Frontal cortex (tissue), 4 donors: ENCODE results near the gene SLC7A7. TPM values are rescaled to one million over a fixed set of nuclear protein-coding genes. Genes with fewer than 3 reads are reported as not detected.
"Not testable (repeated sequence)": the region's sequence is repeated elsewhere in the genome, so short reads cannot be mapped to it uniquely, and the experiment has no call there.

ENCODE experiments used
- DNase-seq, 2 donors: peaks; one replicate each; pipeline ENCODE4 v3.0.0; 2012; ENCODE audit warnings: low spot score in 2 of 2
- FAIRE-seq: peaks from 2 replicates; lab custom pipeline; 2012; peaks lifted over from hg19 to GRCh38; lab: Jason Lieb, UNC
- total RNA-seq: library from RNA; depleted of rRNA; stranded (reverse); fragments of >200 nt; gene quantifications from one replicate; pipeline ENCODE4 v1.2.3, GENCODE V29; 2014
- donor health status: control.
- donor health status: control.
- donor health status: control.

The SLC7A7 gene
- total RNA-seq, 1 donor from 2014 or later, result 2.0 TPM

- DNase-seq (no peak), FAIRE-seq (no peak)
Measured at GRCh38 chr14:22796087-22796707, 19.0 kb downstream of the SLC7A7 start.

DNA sequence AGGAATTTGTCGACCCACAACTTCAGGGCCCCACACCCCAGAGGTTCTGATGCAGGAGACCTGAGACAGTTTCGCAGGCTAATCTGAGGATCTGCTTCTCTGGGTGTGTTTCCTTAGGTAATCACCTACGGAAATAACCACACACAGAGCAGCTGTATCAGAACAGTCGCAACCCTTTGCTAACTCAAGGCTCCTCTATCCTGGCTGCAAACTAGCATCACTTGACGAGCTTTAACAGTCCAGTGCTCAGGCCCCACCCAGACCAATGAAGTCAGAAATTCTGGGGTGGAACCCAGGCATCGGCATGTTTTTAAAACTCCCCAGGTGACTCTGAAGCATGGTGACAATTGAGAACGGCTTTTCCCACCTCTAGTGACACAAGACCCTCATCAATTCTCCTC lies 20.7 kb downstream of the SLC7A7 start:
- FAIRE-seq (no peak), DNase-seq (no peak)

DNA sequence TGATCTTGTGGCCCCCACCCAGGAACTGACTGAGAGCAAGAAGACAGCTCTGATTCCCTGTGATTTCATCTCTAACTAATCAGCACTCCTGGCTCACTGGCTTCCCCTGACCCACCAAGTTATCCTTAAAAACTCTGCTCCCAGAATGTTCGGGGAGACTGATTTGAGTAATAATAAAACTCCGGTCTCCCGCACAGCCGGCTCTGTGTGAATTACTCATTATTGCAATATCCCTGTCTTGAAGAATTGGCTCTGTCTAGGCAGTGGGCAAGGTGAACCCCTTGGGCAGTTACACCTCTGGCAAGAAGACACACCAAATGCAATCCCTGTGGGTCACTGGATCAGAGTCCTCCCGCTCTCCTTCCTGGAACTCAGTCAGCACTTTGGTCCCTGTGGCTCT lies 21.3 kb downstream of the SLC7A7 start:
- FAIRE-seq, result no peak

DNA sequence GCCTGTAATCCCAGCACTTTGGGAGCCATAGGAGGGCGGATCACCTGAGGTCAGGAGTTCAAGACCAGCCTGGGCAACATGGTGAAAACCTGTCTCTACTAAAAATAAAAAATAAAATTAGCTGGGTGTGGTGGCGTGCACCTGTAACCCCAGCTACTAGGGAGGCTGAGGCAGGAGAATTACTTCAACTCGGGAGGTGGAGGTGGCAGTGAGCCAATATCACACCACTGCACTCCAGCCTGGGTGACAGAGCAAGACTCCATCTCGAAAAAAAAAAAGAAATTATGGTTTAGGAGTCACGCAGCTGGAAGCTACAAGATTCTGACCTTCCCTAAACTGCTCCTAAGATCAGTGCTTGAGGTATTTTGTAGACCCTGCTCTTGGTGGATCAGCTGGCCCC lies 21.7 kb downstream of the SLC7A7 start:
- DNase-seq, FAIRE-seq: not testable (repeated sequence)

More for the DNA sequence above, 21.3 kb downstream of the SLC7A7 start:
- no peak for DNase-seq

DNA sequence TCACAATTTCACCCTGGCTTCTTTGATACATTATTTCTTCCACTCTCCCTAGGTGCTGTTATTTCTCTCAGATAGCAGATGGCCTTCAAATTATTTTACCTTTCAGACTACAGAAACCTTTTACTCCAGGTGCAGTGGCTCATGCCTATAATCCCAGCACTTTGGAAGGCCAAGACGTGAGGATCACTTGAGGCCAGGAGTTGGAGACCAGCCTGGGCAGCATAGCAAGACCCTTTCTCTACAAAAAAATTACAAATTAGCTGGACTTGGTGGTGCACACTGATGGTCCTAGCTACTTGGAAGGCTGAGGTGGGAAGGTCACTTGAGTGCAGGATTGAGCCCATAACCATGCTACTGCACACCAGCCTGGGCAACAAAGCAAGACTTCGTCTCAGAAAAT lies 23.1 kb downstream of the SLC7A7 start:
- FAIRE-seq (no peak), DNase-seq (no peak)

DNA sequence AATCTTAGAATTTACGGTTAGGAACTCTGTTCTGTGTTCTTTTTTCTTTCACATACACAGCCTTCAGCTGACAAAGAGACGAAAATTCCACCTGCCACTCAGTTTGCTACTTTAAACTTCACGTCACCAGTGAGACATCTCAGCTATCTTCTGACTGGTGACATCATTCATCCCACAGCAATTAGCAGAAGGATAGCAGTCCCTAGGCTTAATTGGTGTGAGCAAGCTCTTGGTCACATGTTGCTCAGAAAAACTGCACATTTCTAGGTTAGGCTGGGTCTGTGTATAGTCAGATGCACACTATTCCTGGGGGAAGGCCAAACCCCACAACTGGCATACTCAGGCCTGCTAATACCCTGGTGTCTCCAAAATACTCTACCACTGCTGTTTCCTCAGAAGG lies 23.9 kb downstream of the SLC7A7 start:
- DNase-seq, result no peak
- FAIRE-seq, result no peak

DNA sequence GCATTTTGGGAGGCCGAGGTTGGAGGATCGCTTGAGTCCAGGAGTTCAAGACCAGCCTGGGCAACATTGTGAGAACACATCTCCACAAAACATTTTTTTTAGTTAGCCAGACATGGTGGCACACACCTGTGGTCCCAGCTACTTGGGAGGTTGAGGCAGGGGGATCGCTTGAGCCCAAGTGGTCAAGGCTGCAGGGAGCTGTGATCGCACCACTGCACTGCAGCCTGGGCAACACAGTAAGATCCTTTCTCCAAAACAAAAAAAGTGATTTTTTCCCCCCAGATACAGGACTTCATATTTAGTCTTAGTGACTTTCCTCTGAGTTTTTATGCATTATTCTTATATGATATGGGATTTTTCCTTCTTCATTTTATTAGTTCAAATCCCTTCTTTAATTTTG lies 28.6 kb downstream of the SLC7A7 start:
- FAIRE-seq (no peak), DNase-seq (no peak)

- no peak for FAIRE-seq
Measured at GRCh38 chr14:22781301-22781991, 33.8 kb downstream of the SLC7A7 start.

GRCh38 chr14:22780941-22781300 lies 34.3 kb downstream of the SLC7A7 start:
- FAIRE-seq, result no peak
- DNase-seq, result no peak

More at GRCh38 chr14:22781301-22781991, 33.8 kb downstream of the SLC7A7 start:
- DNase-seq, result no peak

DNA sequence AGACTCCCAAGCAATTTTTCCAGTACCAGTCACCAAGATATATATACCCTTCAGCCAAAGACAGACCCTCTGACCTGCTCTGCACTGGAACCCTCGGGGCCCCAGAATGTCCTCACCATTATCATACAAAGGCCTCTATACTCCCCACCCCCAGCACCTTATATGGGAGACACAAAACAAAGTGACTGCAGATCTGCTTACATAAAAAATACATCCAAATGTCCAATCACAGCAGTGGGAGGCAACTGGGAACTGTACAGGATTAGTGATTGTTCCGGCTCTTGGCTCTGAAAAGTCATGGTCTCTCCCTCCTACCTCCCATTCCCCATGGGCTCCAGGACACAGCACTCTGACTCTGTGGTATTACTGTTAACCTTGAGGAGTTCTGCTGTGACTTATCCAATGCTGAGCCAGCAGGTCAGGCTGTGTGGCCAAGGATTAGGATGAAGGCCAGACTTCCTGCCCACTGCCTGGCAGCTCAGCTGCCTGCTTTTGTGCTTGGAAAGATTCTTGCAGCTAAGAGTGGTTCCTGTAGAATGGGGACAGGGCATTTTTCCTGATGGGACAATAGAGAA lies 35.0 kb downstream of the SLC7A7 start:
- DNase-seq (no peak), FAIRE-seq (no peak)

DNA sequence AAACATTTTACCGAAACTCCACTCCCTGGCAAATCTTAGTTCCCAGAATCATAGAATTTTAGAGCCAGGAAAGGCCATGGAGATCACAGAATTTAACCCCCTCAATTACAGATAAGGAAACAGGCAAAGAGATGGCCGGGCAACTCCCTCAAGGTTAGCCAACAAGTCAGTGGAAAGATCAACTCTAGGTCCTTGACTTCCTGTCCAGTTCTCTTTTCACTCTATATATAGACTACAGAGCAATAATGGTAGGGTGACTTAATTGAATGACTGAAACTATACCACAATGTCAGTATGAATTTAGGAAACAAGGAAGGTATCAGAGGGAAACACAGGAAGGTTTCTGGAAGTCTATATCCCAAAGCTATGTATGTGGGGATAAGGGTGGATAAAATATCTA lies 37.2 kb downstream of the SLC7A7 start:
- DNase-seq, result no peak
- no peak for FAIRE-seq

DNA sequence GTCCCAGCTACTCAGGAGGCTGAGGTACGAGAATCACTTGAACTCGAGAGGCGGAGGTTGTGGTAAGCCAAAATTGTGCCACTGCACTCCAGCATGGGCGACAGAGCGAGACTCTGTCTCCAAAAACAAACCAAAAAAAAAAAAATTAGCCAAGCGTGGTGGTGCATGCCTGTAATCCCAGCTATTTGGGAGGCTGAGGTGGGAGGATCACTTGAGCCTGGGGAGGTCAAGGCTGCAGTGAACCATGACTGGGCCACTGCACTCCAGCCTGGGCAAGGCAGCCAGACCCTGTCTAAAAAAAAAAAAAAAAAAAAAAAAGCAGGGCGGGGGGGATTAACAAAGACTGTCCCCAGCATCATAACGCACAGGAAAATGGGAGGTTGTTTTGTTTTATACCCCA lies 38.4 kb downstream of the SLC7A7 start:
- not testable (repeated sequence) for DNase-seq, FAIRE-seq

- FAIRE-seq, result no peak
Measured at GRCh38 chr14:22776215-22776614, 39.0 kb downstream of the SLC7A7 start.

DNA sequence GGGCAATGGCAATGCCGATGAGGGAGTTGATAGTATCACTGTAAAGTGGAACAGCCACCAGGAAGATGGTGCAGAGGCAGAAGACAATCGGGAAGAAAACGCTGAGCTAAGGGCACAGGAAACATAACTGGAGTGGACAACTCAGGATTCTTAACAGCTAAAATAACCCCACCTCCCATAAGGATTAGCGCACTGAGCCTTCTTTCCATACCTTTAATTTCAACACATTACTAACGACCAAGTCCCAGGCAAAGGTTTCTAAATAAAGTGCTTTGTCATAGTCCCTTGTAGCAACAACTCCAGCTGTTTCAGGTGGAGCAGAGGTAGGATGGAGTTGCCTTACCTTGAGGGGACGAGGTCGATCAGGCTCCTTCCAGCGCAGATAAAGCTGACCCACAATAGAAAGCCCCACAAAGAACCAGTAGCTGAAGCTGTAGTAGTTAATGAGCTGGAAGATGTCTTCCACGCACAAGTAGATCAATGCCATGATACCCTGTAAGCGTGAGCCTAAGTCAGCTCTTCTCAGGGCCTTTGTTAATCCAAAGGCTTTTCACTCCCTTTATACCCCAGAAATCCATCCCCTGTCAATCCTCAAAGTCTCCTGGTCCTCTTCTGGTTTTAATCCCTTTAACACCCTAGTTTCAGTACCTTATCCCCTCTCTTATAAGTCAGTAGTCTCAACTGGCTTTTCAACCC lies 41.1 kb downstream of the SLC7A7 start:
- FAIRE-seq (no peak), DNase-seq (no peak)

More at GRCh38 chr14:22776215-22776614, 39.0 kb downstream of the SLC7A7 start:
- no peak for DNase-seq

- FAIRE-seq (no peak), DNase-seq (no peak)
Measured at GRCh38 chr14:22773162-22774010, 41.8 kb downstream of the SLC7A7 start.

GRCh38 chr14:22772725-22773124 lies 42.5 kb downstream of the SLC7A7 start:
- no peak for DNase-seq
- no peak for FAIRE-seq

GRCh38 chr14:22770481-22771187 lies 44.6 kb downstream of the SLC7A7 start:
- no peak for FAIRE-seq

GRCh38 chr14:22769369-22769768 lies 45.9 kb downstream of the SLC7A7 start:
- FAIRE-seq, result no peak
- peak in 1 of 2 donors; percentile 18 for DNase-seq

More at GRCh38 chr14:22770481-22771187, 44.6 kb downstream of the SLC7A7 start:
- DNase-seq, result no peak

DNA sequence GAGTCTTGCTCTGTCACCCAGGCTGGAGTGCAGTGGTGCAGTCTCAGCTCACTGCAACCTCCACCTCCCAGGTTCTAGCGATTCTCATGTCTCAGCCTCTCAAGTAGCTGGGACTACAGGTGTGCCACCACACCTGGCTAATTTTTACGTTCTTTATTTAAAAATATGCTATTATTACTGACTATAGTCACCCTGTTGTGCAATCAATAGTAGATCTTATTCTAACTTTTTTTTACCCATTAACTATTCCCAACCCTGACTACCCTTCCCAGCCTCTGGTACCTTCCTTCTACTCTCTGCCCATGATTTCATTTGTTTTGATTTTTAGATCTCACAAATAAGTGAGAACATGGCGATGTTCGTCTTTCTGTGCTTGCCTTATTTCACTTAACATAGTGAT lies 46.3 kb downstream of the SLC7A7 start:
- FAIRE-seq, result no peak

More for the DNA sequence above, 46.3 kb downstream of the SLC7A7 start:
- no peak for DNase-seq
